HepG2 (cell line): Measurements from ENCODE around the gene ARHGEF12. TPM values are rescaled to one million over a fixed set of nuclear protein-coding genes. Genes with fewer than 3 reads are reported as not detected.
A peak's percentile ranks its signal among the peaks of the same experiment; 100 is the strongest.

ENCODE experiments used
- ATAC-seq: fragments of 200-7000 bp; cut with Tn5 transposase; 3 replicates; pipeline ENCODE4 v1.9.1; 2020; ENCODE audit warnings: mild to moderate bottlenecking, moderate library complexity
- BruUV-seq: library from RNA; stranded (reverse); fragments of 400-500 nt; replicated peaks from 2 replicates; lab custom pipeline; 2021; lab: Mats Ljungman, UMichigan
- CTCF ChIA-PET: fragments of 300-600 bp; formaldehyde crosslinking; extraction: SDS; loops from one replicate; lab custom pipeline; 2021; ENCODE audit warnings: low total read pairs, inconsistent platforms, low intra/inter-chr PET ratio; lab: Yijun Ruan, JAX
- POLR2A ChIA-PET: fragments of 350-600 bp; sonication (Branson Sonifier 250); formaldehyde crosslinking; loops from one replicate; lab custom pipeline; 2020; ENCODE audit warnings: antibody characterized with exemption, inconsistent platforms; lab: Yijun Ruan, JAX
- DNase-seq: peaks from one replicate; pipeline ENCODE4 v3.0.0-alpha.2; 2015; ENCODE audit warnings: low spot score
- FAIRE-seq: peaks from 3 replicates; lab custom pipeline; 2011; peaks lifted over from hg19 to GRCh38; lab: Jason Lieb, UNC
- H2AFZ ChIP-seq: one replicate; pipeline ENCODE4 v1.6.1; 2011; ENCODE audit warnings: low read length, inconsistent platforms
- H3K27ac ChIP-seq: fragments of 300-600 bp; 3 replicates; pipeline ENCODE4 v1.8.0; 2011; ENCODE audit warnings: mixed run types, mild to moderate bottlenecking, mixed read lengths, low read length, inconsistent platforms; ENCODE audit not compliant: insufficient read depth; ENCODE audit errors: extremely low read length
- H3K27me3 ChIP-seq, 2 experiments: fragments of 200-600 bp in 1 of 2; 2 replicates in 1 of 2; 3 replicates in 1 of 2; pipeline versions ENCODE4 v1.6.0 to v1.8.0; 2011; ENCODE audit warnings: low read length in 2 of 2, mild to moderate bottlenecking in 2 of 2, moderate library complexity in 2 of 2, inconsistent platforms in 1 of 2; ENCODE audit not compliant: insufficient read depth in 2 of 2, control insufficient read depth in 1 of 2
- H3K36me3 ChIP-seq, 2 experiments: fragments of 200-600 bp in 1 of 2; replicated peaks in 1 of 2; 2 replicates in 1 of 2; 3 replicates in 1 of 2; pipeline versions ENCODE4 v1.5.1 to v1.8.0; 2011; ENCODE audit warnings: low read length in 2 of 2, inconsistent platforms in 1 of 2; ENCODE audit not compliant: insufficient read depth in 2 of 2, control insufficient read depth in 1 of 2
- H3K4me1 ChIP-seq: 2 replicates; pipeline ENCODE4 v1.5.1; 2012; ENCODE audit warnings: low read length, inconsistent platforms; ENCODE audit not compliant: insufficient read depth
- H3K4me2 ChIP-seq: 2 replicates; pipeline ENCODE4 v1.6.0; 2011; ENCODE audit warnings: low read depth, low read length, inconsistent platforms
- H3K4me3 ChIP-seq, 3 experiments: fragments of 200-600 bp in 1 of 3; sonication (generic), shearing (Covaris generic) in 1 of 3; replicated peaks in 1 of 3; 2 replicates each; pipeline ENCODE4 v1.5.1; 2011 to 2016; ENCODE audit warnings: low read length in 3 of 3, inconsistent platforms in 2 of 3, low read depth in 2 of 3, mild to moderate bottlenecking in 2 of 3, control low read depth in 1 of 3, mixed read lengths in 1 of 3; ENCODE audit not compliant: insufficient read depth in 1 of 3
- H3K79me2 ChIP-seq: one replicate; pipeline ENCODE4 v1.6.1; 2011; ENCODE audit warnings: low read length, inconsistent platforms; ENCODE audit not compliant: insufficient read depth
- H3K9ac ChIP-seq: 2 replicates; pipeline ENCODE4 v1.6.0; 2011; ENCODE audit warnings: mild to moderate bottlenecking, low read depth, low read length, inconsistent platforms; ENCODE audit not compliant: insufficient read depth
- H3K9me3 ChIP-seq: 2 replicates; pipeline ENCODE4 v1.5.1; 2012; ENCODE audit warnings: mild to moderate bottlenecking, low read length
- H4K20me1 ChIP-seq: 2 replicates; pipeline ENCODE4 v1.6.0; 2011; ENCODE audit warnings: inconsistent platforms, mild to moderate bottlenecking, low read length, moderate library complexity; ENCODE audit not compliant: insufficient read depth
- AGO2 ChIP-seq: fragments of 200-400 bp; formaldehyde crosslinking; optimal IDR thresholded peaks from 2 replicates; pipeline ENCODE3; 2017; ENCODE audit warnings: mild to moderate bottlenecking, low read depth, low read length, moderate library complexity
- ATF7 ChIP-seq, 2 experiments: fragments of 450-650 bp in 1 of 2; sonication (generic) in 1 of 2; formaldehyde crosslinking in 1 of 2; IDR thresholded peaks; 2 replicates each; pipeline versions ENCODE4 v1.4.0 to v1.6.1; 2016 to 2020; ENCODE audit warnings: antibody characterized with exemption in 1 of 2, mild to moderate bottlenecking in 1 of 2, missing genetic modification reagents in 1 of 2
- ATM ChIP-seq: fragments of 450-650 bp; IDR thresholded peaks from 2 replicates; pipeline ENCODE4 v1.7.1; 2017; ENCODE audit warnings: mild to moderate bottlenecking, borderline replicate concordance
- RBFOX2 ChIP-seq: fragments of 200-400 bp; formaldehyde crosslinking; IDR thresholded peaks from 2 replicates; pipeline ENCODE4 v1.6.1; 2017; ENCODE audit warnings: low read depth, mild to moderate bottlenecking, low read length
- SAFB2 ChIP-seq: sonication (generic); formaldehyde crosslinking; IDR thresholded peaks from 2 replicates; pipeline ENCODE4 v1.5.1; 2020; ENCODE audit warnings: missing genetic modification reagents, low read depth, mild to moderate bottlenecking, borderline replicate concordance
- SNRNP70 ChIP-seq: fragments of 200-400 bp; formaldehyde crosslinking; IDR thresholded peaks from 2 replicates; pipeline ENCODE4 v1.6.1; 2017; ENCODE audit warnings: mild to moderate bottlenecking, low read depth, low read length, moderate library complexity
- TP53 ChIP-seq: sonication (generic); formaldehyde crosslinking; conservative IDR thresholded peaks from 2 replicates; pipeline ENCODE4 v1.4.0; 2020; ENCODE audit warnings: missing genetic modification reagents
- ZNF124 ChIP-seq: sonication (generic); formaldehyde crosslinking; IDR thresholded peaks from 2 replicates; pipeline ENCODE4 v1.4.0; 2020; ENCODE audit warnings: missing genetic modification reagents
- ZNF331 ChIP-seq: sonication (generic); formaldehyde crosslinking; IDR thresholded peaks from 2 replicates; pipeline ENCODE4 v1.4.0; 2020; ENCODE audit warnings: missing genetic modification reagents
- ZNF512B ChIP-seq: sonication (generic); formaldehyde crosslinking; IDR thresholded peaks from 2 replicates; pipeline ENCODE4 v1.5.1; 2020; ENCODE audit warnings: missing genetic modification reagents, mild to moderate bottlenecking, borderline replicate concordance
- ZNF615 ChIP-seq: sonication (generic); formaldehyde crosslinking; IDR thresholded peaks from 2 replicates; pipeline ENCODE4 v1.5.0; 2020; ENCODE audit warnings: mild to moderate bottlenecking, missing genetic modification reagents, borderline replicate concordance
- ZNF747 ChIP-seq: sonication (generic); formaldehyde crosslinking; IDR thresholded peaks from 2 replicates; pipeline ENCODE4 v1.8.1; 2023; ENCODE audit warnings: missing genetic modification reagents, mild to moderate bottlenecking, borderline replicate concordance
- WGBS: methylation state at CpG from one replicate; pipeline ENCODE4 v1.1.6; 2017; ENCODE audit warnings: low lambda C conversion rate; 5-methylcytosine and 5-hydroxymethylcytosine counted together
- in situ Hi-C: cut with HindIII; loops from 2 replicates; pipeline ENCODE4 v1.10.0; 2017; ENCODE audit warnings: low pct_unique_long_range_greater_than_20kb; ENCODE audit not compliant: extremely low pct_ligation_motif_present
- intact Hi-C: fragments of 100-400 bp; cut with micrococcal nuclease; formaldehyde crosslinking; loops from one replicate; pipeline ENCODE4 v1.10.0; 2022; ENCODE audit not compliant: unreplicated experiment
- polyA plus RNA-seq, 8 experiments: library from polyadenylated mRNA; depleted of rRNA in 3 of 8; stranded (reverse) in 7 of 8; unstranded in 1 of 8; fragments of >200 nt; fragmentation: Illumina TruSeq in 4 of 8; extraction: Trizol in 4 of 8; gene quantifications; 2 replicates each; pipeline versions ENCODE4 v1.2.1 to v1.2.3, GENCODE V29; 2011 to 2016; ENCODE audit warnings: low read depth in 4 of 8, missing spikeins in 1 of 8, mixed read lengths in 1 of 8; ENCODE audit not compliant: insufficient read depth in 1 of 8
- total RNA-seq, 5 experiments: library from RNA; depleted of rRNA; stranded (reverse); fragments of >200 nt; fragmentation: Illumina TruSeq; extraction: Trizol; gene quantifications; 2 replicates each; pipeline ENCODE4 v1.2.3, GENCODE V29; 2016; ENCODE audit warnings: low read depth in 1 of 5
- TF ChIP-seq, protein P1 (sequence below): sonication (generic); formaldehyde crosslinking; IDR thresholded peaks from 2 replicates; pipeline ENCODE4 v1.8.0; 2022; ENCODE audit warnings: missing genetic modification reagents, mild to moderate bottlenecking, inconsistent platforms, borderline replicate concordance

ARHGEF12 gene
- total and polyA plus RNA-seq, 2 of the 13 experiments (the other 11 are each of a cell fraction or from before 2014, with no cell fraction given), result 17.9 to 54.4 TPM

- FAIRE-seq, result no peak
- intact Hi-C loops, result no loop called here
- DNase-seq, result no peak
These were observed 164.3 kb downstream of the ARHGEF12 start for GRCh38 chr11:120500414-120501071.

More at GRCh38 chr11:120500414-120501071, 164.3 kb downstream of the ARHGEF12 start:
- Histone ChIP-seq H4K20me1 (no peaks in the 10 kb centered on the region), H3K9ac (no peak overlapping the region), H3K9me3 (no peaks in the 10 kb centered on the region), H3K4me1 (peaks cover 3% of the 10 kb centered on the region), H2AFZ (no peak overlapping the region), H3K4me2 (no peak overlapping the region), H3K79me2 (no peaks in the 10 kb centered on the region), H3K27me3 (no peaks in the 10 kb centered on the region; a peak in 1 of 5 replicates), H3K4me3 (no peak overlapping the region), H3K27ac (no peak overlapping the region), H3K36me3 (no peaks in the 10 kb centered on the region)
- in situ Hi-C loops, result no loop called here
- BruUV-seq, result no TSS peak
- ChIA-PET POLR2A (no interaction called here), CTCF (no interaction called here)
- 54% methylated on average over 13 of the region's 14 CpGs for WGBS
- peak; percentile 61 for ATAC-seq
- no peak for TF ChIP-seq ZNF512B
- no peak for TF ChIP-seq TP53 (CRISPR knock-in tag)
- TF ChIP-seq AGO2, result no peak
- TF ChIP-seq RBFOX2, result no peak
- no peak for TF ChIP-seq ATM
- TF ChIP-seq ZNF331 (CRISPR knock-in tag), result no peak
- TF ChIP-seq, protein P1, sequence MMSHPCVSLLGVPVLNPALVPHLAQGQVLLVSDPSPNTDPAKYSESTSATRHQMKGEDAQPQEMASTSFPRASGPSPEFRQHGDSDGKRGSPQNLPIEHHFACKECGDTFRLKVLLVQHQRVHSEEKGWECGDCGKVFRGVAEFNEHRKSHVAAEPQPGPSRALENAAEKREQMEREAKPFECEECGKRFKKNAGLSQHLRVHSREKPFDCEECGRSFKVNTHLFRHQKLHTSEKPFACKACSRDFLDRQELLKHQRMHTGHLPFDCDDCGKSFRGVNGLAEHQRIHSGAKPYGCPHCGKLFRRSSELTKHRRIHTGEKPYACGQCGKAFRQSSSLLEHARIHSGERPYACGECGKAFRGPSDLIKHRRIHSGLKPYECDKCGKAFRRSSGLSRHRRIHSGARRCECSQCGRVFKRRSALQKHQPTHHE (CRISPR knock-in tag), result no peak
- TF ChIP-seq SNRNP70, result no peak
- no peak for TF ChIP-seq ZNF747 (CRISPR knock-in tag)
- TF ChIP-seq ZNF124, result no peak
- TF ChIP-seq SAFB2 (CRISPR knock-in tag), result no peak
- TF ChIP-seq ZNF615 (CRISPR knock-in tag), result no peak
- TF ChIP-seq ATF7 (IDR thresholded peaks at IDR 0.05), result no peak
- no peak for TF ChIP-seq ATF7 (CRISPR knock-in tag; IDR thresholded peaks at IDR 0.05)
